ENCODE measurements around the gene NFATC2.

The NFATC2 gene

DNA sequence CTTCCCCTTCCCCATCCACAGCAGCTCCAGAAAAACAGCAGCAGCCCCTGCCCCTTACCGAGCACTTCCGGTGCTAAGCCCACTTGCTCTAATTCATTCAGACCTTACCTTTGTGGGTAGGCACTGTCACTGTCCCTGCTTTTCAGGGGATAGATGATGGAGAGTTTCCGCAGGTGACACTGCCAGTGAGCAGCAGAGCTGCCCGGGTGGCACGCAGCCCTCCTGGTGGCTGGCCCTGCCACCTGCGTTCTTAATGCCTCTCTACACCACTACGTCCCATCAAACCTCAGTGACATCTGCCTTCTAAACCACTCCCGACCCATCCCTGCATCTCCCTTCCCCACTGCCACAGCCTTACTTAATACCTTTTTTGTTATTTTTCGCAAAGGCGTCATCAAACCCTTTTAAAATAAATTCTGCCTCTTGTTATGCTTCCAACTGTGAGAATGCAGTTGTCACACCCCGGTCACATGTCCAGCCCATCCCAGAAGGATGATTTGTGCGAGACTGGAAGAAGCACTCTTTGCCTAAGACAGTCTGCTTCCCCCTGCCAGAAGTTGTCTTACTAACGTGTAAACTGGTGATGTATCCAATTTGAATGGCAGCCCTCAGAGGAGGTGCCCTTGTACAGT, 89.7 kb downstream of the NFATC2 start:
- DNase-seq (ENCODE audit: low read depth in 1 of 2, low spot score in 1 of 2): no peak

DNA sequence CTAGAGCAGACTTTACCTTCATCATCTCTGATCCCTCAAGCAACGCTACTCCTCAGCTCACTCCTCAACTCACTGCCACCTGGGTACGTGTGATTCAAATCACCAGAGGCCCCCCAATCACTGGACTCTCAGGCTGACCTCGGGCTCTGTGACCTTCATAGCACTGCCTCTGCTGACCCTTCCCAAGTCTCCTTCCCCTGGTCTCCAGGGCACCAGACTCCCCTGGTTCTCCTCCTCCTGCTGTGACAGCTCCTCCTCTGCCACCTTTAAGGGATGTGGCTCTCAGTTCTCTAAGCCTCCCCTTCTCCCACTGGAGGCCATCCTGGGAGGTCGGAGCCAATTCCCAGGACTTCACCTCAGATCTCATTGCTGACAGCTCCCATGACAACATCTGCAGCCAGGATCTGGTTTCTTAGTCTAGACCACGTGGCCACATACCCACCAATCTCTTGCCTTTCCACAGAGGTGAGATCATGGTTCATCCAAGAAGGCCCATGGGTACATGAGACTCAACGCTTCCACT, 90.4 kb downstream of the NFATC2 start:
- DNase-seq (ENCODE audit: low read depth in 1 of 2, low spot score in 1 of 2): no peak

DNA sequence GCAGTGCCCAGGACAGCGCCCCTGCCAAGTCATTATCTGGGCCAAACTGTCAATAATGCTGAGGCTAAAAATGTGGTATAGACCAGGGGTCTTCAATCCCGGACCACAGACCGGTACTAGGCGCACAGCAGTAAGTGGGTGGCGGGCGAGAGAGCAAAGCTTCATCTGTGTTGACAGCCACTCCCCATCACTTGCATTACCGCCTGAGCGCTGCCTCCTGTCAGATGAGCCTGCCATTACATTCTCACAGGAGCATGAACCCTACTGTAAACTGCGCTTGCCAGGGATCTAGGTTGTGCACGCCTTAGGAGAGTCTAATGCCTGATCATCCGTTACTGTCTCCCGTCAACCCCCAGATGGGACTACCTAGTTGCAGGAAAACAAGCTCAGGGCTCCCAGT, 91.0 kb downstream of the NFATC2 start:
- no peak for DNase-seq (ENCODE audit: low read depth in 1 of 2, low spot score in 1 of 2)

DNA sequence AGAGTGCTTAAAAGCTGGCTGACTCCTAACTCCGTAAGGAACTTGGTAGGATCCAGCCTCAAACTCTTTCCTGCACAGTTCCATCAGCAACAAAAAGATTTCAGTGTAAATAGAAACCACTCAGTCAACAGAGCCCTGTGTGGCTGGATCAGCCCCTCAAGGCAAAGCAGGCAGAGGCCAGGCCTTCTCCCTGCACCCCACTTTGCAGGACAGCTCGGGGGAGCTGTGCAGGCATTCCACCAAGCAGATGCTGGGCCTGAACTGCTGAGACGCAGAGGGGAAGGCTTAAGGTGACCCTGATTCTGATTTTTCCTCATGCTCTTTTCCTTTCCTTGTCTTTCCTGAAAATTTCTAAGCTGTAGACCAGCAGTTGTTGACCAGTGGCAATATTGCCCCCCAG, 91.5 kb downstream of the NFATC2 start:
- no peak for DNase-seq (ENCODE audit: low read depth in 1 of 2, low spot score in 1 of 2)

DNA sequence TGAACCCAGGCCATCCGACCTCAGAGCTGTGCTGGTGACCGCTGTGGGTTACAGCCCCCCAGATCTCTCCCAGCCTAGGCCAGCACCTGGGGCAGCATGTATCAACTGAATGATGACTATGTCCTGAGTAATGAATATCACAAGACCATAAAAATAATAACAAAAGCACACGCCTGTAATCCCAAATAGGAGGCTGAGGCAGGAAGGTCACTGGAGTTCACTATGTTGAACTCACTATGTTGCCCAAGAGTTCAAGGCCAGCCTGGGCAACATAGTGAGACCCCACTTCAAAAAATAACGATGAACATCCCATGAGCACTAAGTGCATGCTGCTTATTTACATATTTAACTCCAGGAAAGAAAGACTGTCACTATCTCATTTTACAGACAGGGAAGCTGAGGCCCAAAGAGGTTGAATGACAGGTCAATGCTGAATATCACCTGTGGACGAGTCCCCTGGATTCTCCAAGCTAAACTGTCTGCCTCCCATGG, 92.3 kb downstream of the NFATC2 start:
- no peak for DNase-seq (ENCODE audit: low read depth in 1 of 2, low spot score in 1 of 2)

DNA sequence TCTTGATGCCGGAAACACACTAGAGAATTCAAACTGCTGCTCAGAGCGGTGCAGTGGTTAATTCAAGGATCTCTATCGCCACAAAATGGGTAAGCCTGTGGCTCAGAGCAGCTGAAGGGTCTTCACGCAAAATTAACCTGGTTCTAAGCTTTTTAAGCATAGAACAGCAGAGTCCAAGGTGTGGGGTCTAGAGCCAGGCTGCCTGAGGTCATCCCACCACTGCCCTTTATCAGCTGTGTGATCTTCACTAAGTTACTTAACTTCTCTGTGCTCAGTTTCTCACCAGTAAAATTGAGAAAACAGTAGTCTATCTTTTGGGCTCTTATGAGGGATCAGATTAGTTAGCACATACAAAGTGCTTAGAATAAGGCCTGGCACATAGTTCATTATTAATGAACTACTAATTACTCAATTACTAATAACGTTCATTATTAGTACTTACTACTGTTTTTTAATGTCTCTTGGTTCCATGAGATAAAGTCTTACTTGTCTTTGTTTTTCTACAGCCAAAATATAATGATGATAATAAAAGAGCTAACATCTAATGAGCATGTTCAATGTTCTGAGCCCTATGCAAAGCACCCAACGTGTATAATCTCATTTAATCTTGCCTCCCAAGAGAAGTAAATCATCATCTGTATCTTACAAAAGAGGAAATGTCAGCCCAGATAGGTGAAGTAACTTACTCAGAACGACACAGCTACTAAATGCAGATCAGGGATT, 92.9 kb downstream of the NFATC2 start:
- no peak for DNase-seq (ENCODE audit: low read depth in 1 of 2, low spot score in 1 of 2)

DNA sequence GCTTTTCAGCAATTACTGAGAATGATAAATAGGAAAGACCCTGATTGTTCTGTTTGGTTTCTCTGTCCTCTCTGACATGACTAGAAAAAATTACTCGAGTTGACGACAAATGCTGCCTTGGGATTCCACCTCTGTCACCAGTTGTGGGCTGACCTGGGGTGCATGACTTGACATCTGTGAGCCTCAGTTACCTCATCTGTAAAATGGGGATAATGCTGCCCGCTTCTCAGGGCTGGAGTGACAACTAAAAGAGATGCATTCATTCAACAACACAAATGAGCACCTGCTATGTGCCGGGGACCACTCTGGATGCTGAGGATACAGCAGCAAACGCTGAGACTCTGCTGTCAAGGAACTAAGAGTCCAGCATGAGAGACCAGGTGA, 94.8 kb downstream of the NFATC2 start:
- DNase-seq (ENCODE audit: low read depth in 1 of 2, low spot score in 1 of 2): no peak

DNA sequence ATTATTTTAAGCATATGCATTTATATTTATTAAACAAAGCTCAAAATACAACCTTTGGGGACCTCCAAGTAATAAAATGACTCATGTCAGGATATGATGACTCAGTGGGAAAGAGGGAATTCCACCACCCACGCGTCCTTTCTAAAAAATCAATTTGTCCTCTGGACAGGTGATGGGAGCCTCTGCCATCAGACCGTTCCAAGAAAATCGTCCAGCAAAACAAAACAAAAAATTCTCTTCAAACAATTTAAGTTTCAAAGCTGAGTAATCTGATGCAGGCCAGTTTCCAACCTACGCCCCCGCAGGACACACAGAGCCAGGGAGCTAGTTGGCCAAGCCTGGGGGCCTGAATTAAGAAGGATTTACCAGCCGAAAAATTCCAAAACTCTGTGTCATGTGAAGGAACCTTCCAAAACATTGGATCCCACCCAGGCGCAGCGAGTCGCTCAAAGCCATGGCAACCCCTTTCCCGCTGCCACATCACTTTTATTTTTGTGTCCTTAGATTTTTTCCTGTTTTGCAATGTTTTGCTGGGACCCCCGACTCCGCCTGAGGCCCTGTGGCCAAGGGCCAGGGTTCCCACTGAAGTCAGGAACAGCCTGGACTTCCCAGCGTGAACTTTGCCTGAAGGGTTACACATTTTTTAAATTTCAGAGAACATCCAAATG, 95.3 kb downstream of the NFATC2 start:
- no peak for DNase-seq (ENCODE audit: low read depth in 1 of 2, low spot score in 1 of 2)

DNA sequence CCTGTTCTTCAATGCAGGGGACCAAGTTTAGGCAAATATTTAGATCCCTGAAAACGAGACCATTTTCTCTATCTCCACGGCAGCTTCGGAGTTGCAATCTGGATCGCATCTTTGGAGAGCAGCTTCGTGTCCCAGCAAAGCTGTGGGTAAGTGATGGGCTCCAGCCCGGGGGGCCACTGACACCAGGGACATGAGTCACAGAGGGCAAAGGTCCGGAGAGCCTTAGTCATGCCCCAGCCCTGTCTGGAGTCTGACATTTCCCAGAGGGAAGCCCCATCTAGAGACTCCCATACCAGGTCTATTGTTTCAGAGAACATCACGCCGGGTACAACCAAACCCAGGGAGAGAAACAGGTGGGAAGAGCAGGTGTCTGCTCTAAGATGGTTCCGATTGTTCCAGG, 95.9 kb downstream of the NFATC2 start:
- DNase-seq (ENCODE audit: low read depth in 1 of 2, low spot score in 1 of 2): no peak

DNA sequence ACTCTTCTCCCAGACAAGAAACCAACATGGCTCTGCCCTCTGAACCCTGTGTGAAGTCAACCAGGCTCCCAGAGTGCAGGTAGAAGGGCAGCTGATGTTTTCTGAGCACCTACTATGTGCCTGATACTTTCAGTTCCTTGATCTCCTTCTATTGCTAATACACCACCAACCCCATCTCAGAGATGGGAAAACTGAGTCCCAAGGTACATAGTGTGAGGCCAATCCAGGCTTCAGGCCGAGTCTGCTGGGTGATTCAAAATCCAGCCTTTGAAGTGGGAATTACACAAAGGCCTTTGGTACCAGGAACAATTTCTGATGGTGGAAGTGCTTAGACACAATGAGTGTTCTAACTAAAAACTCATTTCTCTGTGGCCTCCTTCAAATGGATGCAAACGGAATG, 96.3 kb downstream of the NFATC2 start:
- DNase-seq (ENCODE audit: low read depth in 1 of 2, low spot score in 1 of 2): no peak

DNA sequence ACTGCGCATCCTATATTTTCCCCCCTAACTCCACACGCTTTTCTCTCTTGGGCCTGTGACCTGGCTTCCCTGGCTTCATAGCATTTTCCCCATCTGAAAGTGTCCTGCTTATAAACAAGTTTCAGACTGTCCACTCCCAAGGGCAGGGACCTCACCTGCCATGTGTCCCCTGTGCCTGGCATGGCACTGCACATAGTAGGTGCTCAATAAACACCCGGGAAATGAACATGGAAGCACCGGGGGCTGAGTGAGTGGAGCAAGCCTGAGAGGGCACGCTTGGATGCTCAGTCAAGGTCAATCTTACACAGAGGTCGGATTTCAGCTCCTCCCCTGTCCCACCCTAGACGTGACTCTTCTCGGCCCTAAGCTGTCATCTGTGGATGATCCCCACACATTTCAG, 96.9 kb downstream of the NFATC2 start:
- no peak for DNase-seq (ENCODE audit: low read depth in 1 of 2, low spot score in 1 of 2)

DNA sequence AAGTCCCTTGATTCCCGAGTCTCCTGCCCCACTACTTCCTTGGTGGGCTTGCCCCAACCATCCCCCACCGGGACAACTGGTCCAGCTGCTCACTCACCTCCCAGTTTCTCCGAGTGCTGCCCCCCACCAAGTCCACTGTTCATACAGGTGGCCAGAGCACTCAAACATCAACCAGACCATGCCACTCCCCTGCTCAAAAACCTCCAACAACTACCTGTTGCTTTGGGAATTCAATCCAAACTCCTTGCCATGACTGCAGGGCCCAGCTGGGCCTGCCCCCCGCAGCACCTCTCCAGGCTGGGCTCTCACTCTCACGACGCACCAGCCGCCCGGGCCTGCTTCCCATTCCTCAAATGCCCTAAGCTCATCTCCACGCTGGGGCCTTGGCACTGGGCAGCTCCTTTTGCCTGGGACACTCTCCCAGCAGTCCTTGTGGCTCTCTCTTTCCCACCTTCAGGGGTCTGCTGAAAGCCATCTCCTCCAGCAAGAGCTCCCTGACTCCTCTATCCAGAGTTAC, 97.5 kb downstream of the NFATC2 start:
- DNase-seq (ENCODE audit: low read depth in 1 of 2, low spot score in 1 of 2): no peak

DNA sequence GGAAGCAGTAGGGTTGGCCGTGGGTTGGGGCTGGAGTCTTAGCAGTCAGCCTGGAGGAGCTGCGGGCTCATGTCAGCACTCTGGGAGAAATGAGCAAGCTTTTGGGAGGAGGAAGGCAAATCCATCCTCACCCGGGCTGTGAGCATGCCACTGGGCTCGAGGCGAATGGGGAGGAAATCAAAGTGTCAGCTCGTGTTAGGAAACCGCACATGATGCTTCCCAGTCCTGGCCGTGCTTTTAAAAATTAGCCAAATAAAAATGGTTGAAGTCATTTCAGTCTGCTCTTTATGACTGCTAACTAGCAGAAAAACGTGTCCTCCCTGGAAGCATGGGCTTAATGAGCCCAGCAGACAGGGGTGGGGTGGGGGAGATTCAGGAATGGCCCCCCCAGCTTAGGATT, 98.1 kb downstream of the NFATC2 start:
- DNase-seq (ENCODE audit: low read depth in 1 of 2, low spot score in 1 of 2): no peak

DNA sequence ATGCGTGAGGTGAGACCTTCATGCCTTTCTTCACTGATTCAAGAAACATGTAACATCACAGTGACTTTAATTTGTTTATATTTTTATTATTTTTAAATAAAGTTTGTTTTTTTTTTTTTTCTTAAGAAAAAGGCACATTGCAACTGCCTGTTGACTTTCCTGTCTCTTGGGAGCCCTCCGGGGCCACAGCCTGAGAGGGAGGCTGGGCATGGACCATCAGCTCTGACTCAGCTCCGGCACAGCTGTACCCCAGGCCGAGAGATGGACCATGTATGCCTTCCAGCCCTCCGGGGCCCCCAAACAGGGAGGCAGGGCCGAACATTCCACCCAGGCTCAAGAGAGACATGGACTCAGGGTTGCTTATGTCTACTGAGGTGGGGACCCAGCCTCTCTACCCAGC, 99.9 kb downstream of the NFATC2 start:
- no peak for DNase-seq (ENCODE audit: low read depth in 1 of 2, low spot score in 1 of 2)

DNA sequence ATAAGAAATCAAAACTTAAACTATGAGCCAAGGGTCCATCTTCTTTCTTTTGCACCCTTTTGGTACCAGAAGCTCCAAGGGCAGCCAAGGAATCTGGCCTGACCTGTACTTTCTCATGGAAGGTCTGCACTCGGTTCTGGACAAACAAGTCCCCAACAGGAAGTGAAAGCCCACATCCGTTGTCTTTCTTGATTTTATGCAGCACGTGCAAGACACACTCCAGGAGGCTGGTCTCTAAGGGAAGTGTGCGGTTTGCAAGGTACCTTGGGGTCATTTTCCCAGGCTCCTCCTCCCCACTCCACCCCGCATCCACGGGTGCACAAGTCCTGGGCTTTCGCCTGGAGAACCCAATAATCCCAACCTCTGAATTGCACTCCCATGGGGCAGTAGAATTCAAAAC, 101.9 kb downstream of the NFATC2 start:
- no peak for DNase-seq (ENCODE audit: low read depth in 1 of 2, low spot score in 1 of 2)

DNA sequence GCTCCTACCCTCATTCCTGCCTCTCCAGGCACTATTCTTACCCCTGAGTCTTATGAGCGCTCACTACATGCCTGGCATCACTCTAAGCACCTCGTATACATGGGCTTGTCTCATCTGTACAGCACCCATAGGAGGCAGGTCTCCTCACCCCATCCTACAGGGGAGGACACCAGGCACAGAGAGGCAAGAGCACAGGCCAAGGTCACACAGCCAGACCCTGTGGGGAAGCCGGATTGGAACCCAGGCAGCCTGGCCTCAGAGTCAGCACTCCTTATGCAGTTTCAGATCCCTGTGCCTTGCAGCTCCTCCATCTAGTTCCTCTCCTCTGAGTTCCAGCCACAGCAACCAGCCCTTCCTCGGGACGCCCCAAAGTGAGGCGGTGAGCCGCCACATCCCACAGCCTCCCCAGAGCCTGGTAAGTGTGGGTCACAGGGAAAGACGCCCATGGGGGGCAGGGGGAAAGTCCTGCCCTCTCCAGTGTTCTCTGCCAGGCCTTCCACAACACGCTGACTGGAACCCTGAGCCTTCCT, 103.3 kb downstream of the NFATC2 start:
- no peak for DNase-seq (ENCODE audit: low read depth in 1 of 2, low spot score in 1 of 2)

DNA sequence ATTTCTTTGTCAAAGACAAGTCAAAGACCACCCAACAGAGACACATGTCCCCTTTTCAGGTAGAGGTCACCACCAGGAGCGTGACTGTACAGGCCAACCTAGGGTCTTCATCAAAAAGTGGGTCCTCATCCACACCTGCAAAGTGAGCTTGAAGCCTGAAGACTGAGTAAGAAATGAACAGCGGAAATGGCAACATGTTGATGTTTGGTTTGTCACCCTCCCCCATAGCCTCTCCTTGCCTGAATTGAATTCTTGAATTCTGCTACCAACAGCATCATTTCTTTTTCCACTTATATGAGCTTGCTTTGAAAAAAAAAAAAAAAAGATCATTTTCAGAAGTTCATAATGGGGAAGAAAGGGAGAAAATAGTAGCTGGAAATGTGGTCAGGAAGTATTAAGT, 104.4 kb downstream of the NFATC2 start:
- DNase-seq (ENCODE audit: low read depth in 1 of 2, low spot score in 1 of 2): no peak

DNA sequence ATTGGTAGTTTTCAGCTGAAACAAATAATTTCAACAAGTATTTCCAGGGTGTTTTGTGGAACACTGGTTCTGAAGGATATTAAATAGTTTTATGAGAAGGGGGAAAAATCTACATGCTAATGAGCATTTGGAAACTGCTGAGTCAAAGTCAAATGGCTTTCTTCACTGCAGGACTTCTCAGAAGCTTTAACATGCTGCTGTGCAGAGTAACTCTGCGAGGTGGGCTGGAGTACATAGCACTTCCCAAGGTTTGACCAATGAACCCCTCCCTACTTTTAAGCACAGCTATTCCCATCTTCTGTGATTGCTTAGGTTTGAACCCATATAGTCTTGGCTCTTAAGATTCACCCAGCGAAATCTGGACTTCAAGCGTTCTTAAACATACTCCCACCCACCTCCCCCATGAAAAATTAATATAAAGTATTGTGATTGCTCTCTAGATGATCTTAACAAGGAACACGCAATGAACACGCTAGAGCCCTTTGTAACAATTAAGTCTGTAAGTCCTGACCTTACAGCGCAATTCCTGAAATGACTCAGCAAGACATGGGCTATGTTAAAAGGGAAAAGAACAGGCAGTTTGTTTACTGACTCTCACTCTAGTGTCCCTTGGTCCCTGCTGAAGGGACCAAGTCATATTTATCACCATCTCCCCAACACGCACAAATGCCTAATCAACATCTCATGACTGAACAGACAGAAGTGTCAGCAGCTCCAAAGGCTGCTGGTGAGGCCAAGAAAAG, 105.2 kb downstream of the NFATC2 start:
- no peak for DNase-seq (ENCODE audit: low read depth in 1 of 2, low spot score in 1 of 2)

DNA sequence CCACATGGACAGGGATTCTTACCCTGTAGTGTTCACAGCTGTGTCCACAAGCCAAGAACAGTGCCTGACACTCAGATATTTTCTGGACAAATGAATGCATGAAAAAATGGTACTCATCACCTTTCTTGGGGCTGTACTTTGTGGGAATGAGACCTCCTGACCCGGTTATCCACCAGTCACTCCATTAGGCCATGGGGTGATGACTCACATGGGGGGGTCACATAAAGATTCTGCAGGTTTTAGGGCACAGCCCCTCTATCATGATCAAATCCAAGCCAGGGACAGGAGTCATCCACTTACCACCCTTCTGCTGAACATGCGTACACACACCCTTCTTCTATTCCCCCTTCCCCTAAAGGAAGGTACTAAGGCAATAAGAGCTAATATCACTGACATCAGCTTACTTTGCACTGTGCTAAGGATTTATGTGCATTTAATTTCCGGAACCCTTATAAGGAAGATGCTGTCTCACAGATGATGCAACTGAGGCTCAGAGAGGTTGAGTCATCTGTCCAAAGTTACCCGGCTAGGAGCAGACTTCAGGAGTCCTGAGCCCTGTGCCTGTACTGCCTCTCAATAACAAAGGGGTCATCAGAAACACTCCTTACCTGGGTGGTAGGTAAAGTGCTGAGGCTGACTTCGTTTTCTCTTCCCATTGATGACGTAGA, 107.8 kb downstream of the NFATC2 start:
- DNase-seq (ENCODE audit: low read depth in 1 of 2, low spot score in 1 of 2): no peak

DNA sequence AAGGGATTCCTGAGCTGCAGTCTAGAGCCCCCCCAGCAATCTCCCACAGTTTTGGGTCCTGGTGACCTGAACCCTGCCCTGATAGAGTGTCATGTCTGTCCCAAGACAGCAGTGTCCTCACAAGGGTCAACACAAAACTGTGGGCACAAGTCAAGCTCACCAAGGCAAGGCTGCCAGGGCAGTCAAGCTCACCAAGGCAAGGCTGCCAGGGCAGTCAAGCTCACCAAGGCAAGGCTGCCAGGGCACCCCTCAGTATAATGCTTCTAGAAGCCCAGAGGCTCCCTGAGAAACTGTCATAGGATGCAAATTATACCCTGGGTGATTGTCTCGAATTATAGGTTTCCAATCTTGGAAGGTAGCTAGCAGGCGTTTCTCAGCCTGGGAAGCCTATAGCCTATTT, 108.5 kb downstream of the NFATC2 start:
- DNase-seq (ENCODE audit: low read depth in 1 of 2, low spot score in 1 of 2): no peak

DNA sequence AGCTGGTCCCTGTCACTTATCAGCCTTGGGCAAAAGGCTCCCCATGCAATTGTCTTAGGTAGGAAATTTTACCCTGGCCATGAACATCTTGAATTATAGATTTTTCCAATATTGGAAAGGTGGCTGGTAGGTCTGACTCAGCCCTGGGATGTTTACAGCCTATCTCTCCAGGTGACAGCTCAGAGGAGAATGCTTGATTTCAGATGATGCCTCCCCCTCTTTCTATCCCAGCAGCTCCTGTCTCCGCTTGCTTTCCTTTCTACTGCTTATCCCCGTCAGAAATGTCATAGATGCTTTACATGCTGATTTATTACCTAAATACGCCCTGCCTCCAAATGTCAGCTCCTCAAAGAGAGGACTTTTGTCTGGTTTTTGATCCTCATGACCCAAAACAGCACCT, 109.6 kb downstream of the NFATC2 start:
- DNase-seq (ENCODE audit: low read depth in 1 of 2, low spot score in 1 of 2): no peak

Measured in stimulated activated CD4-positive, alpha-beta T cell treated with anti-CD3 and anti-CD28 coated beads, Interleukin-15, amount 100 ng/mL, for 1 hour (primary cell).